ENCODE measurements around the gene COL6A1.

The COL6A1 gene

GRCh38 chr21:46008893-46009621 lies 27.5 kb downstream of the COL6A1 start:
- no peak for DNase-seq

GRCh38 chr21:46009951-46010705 lies 28.6 kb downstream of the COL6A1 start:
- DNase-seq = no peak

GRCh38 chr21:46011267-46011967 lies 29.8 kb downstream of the COL6A1 start:
- DNase-seq = no peak

GRCh38 chr21:46012154-46012553 lies 30.6 kb downstream of the COL6A1 start:
- DNase-seq = no peak

GRCh38 chr21:46014828-46015227 lies 33.3 kb downstream of the COL6A1 start:
- DNase-seq = no peak

- DNase-seq = no peak
Observed at GRCh38 chr21:46017148-46017547, 35.6 kb downstream of the COL6A1 start.

- no peak for DNase-seq
Observed at GRCh38 chr21:46017695-46018094, 36.1 kb downstream of the COL6A1 start.

- DNase-seq = no peak
Observed at GRCh38 chr21:46018615-46019014, 37.0 kb downstream of the COL6A1 start.

- no peak for DNase-seq
Observed at GRCh38 chr21:46020581-46020980, 39.0 kb downstream of the COL6A1 start.

GRCh38 chr21:46021398-46021797 lies 39.8 kb downstream of the COL6A1 start:
- DNase-seq = no peak

GRCh38 chr21:46021978-46022544 lies 40.5 kb downstream of the COL6A1 start:
- no peak for DNase-seq

- no peak for DNase-seq
Observed at GRCh38 chr21:46022551-46023525, 41.3 kb downstream of the COL6A1 start.

GRCh38 chr21:46023555-46023954 lies 42.0 kb downstream of the COL6A1 start:
- DNase-seq = no peak

- DNase-seq = no peak
Observed at GRCh38 chr21:46024141-46024540, 42.6 kb downstream of the COL6A1 start.

GRCh38 chr21:46025113-46025770 lies 43.7 kb downstream of the COL6A1 start:
- DNase-seq = no peak

GRCh38 chr21:46027851-46028493 lies 46.4 kb downstream of the COL6A1 start:
- DNase-seq = no peak

- no peak for DNase-seq
Observed at GRCh38 chr21:46028573-46029091, 47.1 kb downstream of the COL6A1 start.

GRCh38 chr21:46029186-46029924 lies 47.8 kb downstream of the COL6A1 start:
- DNase-seq = no peak

- DNase-seq = no peak
Observed at GRCh38 chr21:46031484-46031883, 49.9 kb downstream of the COL6A1 start.

GRCh38 chr21:46032100-46032499 lies 50.5 kb downstream of the COL6A1 start:
- DNase-seq = no peak

Measured in hippocampal formation (tissue), 2 donors.